ENCODE results near the gene LALBA.
"Not testable (repeated sequence)": the region's sequence is repeated elsewhere in the genome, so short reads cannot be mapped to it uniquely, and the experiment has no call there.

LALBA gene

DNA sequence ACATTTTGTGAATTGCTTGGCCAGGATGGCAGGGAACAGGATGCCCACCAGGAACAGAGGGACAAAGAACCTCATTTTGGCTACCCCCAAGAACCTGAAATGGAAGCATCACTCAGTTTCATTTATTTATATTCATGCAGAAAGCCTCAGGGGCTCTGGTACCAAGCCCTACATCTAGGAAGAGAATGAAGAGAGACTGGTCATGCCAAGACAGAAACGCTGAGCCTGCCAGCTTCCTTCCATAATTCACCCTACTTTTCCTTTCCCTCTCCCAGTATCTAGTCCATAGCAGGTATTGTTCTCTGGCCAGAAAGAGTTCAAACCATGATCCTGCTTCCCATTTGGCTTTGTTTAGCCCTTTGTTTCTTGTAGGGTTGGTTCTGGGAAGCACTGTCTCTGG, at the start of gene LALBA:
TSS of gene LALBA (minus strand) at position 101 of the 400 bp plus-strand sequence. CDS start at position 75, 26 bp downstream.
- DNase-seq (ENCODE audit: low read depth, low spot score) = no peak

DNA sequence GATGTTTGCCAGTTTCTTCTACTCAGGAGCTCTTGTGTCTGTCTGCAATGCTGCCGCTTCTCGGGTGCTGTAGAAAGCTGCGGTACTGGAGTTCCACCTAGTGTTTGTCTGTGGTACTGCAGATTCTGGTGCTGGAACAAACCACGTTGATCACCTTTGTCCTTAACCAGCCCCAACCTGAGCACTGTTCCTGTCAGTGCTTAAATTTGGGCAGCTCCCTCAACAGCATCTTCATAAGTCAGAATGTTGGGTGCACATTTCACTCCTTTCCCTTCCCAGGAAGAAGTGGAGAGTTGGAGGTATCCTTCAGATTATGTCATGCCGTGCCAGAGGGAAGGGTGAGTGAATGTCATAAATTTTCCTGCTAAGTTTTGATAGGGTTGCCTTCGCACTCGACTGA, 48.7 kb upstream of the LALBA start:
- DNase-seq (ENCODE audit: low read depth, low spot score) = peak; percentile 47

DNA sequence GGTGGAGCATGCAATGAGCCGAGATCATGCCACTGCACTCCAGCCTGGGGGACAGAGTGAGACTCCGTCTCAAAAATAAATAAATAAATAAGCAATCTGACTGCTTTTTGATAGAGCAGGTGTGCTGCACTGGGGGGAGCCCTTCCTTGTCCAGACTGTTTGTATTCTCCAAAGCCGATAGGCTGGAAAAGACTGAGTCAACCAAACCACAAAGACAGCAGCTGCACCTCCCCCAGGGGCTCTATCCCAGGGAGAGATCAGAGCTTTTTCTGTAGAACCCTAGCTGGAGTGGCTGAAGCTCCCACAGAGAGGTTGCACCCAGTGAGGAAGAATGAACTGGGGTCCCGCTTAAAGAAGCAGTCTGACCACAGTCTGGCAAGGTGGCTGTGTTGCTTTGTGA, 45.8 kb upstream of the LALBA start:
- DNase-seq (ENCODE audit: low read depth, low spot score) = no peak

DNA sequence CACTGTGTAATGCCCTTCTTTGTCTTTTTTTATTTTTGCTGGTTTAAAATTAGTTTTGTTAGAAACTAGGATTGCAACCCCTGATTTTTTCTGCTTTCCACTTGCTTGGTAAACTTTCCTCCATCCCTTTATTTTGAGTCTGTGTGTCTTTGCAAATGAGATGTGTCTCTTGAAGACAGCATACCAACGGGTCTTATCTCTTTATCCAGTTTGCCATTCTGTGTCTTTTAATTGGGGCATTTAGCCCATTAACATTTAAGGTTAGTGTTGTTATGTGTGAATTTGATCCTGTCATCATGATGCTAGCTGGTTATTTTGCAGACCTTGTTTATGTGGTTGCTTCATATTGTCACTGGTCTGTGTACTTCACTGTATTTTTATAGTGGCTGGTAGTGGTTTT, 43.5 kb upstream of the LALBA start:
- no peak for DNase-seq (ENCODE audit: low read depth, low spot score)

DNA sequence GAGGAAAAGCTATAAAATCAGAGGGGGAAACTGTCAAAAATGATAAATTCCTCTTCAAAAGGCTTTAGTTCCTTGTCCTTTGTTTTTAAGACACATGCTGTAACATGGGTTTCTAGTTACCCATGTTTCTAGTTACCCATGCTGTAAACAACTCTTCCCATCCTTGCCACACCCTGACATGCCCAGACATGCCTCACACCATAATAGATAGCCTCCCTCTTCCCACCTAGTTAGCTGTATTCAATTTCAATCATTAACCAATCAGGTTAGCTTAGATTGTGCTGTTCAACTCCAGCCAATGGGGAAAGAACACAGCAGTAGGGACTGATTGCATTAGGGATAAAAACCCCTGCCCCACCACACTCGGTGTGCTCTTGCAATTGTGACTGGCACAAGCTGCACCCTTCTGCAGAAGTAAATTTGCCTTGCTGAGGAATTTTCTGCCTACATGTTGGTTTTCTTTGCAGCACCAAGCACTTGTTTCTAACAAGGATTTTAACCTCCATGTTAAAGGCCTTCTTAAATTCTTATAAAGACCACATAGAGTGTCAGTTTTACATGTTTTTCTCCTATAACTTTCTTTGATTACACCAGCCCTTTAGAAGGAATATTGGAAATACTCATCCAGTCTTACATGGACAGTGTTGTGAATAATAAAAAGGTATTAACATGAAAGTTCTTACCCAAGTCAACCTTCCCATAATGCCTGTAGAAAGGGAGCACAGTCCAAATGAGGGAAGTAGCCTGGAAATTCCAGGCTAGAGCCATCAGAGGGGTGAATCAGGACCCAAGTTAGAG, 32.5 kb upstream of the LALBA start:
- DNase-seq (ENCODE audit: low read depth, low spot score) = no peak

DNA sequence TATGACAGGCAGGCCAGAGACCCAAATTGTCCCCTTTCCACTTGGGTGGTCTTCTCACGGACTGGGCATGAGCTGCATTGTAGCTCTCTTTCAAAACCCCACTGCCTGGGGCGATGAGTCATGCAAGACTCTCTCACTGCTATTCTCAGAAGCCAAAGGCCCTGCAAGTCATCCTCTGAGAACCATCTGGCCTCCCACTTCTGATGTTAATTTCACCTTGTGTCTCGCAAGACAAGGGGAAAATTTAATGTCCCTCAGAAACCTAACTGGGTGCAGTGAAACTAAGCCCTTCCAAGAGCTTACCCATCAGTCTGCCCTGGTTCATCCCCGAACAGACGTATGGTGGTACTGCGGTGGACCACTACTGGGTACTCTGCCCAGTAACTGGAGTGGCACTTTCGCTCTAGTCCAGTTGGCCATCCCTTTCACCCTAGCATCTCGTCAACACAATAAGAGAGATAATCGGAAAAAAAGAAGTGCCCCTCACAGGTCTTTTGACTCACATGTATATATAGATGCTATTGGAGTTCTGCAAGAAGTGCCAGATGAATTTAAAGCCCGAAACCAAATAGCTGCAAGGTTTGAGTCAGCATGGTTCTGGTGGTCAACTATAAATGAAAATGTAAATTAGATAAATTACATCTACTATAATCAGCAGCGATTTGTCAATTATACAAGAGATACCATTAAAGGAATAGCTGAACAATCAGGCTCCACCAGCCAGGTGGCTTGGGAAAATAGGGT, 31.3 kb upstream of the LALBA start:
- DNase-seq (ENCODE audit: low read depth, low spot score) = no peak

DNA sequence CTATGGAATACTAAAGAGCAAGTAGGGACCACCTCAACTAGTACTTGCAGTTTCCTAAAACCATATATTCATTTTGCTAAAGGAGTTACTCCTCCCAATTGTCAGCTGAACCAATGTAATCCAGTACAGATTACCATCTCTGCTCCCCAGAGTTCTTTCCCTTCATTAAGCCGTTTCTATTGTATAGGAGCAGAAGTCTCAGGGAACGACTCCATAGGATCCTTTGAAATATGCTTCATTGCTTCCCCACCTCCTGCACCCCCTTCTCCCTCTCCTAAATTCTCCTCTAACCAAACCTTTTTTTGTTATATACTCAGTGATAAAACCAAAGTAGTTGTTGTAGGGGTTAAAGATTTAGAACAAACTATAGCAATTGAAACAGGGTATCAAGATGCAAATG, 30.7 kb upstream of the LALBA start:
- no peak for DNase-seq (ENCODE audit: low read depth, low spot score)

DNA sequence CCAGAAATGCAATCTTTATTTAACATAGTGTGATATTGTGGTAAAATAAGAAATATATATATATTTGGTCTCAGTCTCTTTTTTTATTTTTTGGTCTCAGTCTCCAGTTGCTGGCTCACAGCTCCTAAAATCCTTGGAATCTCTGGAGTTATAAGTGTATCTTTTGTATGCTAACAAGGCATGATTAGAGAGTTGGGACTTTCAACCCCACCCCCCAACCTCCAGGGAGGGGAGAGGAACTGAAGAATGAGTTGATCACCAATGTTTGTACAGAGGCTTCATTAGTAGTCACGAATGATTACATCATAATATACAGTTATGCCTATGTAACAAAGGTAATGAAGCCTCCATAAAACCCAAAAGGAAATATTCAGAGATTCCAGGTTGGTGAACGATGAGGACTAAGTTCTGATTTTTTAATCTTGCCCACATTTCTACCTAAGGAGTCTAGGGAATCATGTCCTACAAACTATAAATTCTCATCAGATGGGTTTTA, 22.8 kb upstream of the LALBA start:
- DNase-seq (ENCODE audit: low read depth, low spot score) = no peak

DNA sequence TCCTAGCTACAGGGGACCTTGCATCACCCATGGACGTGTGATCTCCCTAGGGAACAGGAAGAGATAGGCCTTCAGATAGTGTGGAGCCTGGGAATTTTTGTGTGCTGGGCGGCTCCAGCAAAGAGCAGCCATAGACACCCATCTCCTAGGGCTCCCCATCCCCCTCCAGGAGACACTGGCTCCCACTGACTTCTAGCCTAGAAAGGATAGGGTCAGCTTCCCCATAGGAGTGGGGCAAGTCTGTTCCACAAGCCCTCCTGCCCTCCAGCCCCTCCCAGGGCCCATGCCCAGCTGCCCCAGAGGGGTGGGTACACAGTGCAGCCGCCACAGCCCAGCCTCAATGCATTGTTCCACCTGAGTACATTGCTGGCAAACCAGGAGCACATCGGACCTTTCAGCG, 16.5 kb upstream of the LALBA start:
- DNase-seq (ENCODE audit: low read depth, low spot score) = no peak

DNA sequence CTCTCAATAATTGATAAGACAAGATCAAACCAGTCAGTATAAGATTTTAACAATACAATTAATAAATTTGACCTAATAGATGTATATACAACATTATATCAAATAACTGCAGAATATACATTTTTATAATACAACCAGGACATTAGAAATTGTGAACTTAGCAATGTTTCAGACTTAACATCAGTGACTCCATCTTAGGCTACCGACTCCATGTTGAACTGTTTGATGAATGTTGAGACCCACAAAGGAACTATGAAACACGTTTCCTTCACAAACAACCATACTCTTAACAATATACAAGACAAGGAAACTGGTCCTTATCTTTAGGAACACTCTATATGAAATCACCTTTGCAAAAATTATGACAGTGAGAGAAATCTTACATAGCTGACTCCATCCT, 13.9 kb upstream of the LALBA start:
- DNase-seq (ENCODE audit: low read depth, low spot score) = no peak

DNA sequence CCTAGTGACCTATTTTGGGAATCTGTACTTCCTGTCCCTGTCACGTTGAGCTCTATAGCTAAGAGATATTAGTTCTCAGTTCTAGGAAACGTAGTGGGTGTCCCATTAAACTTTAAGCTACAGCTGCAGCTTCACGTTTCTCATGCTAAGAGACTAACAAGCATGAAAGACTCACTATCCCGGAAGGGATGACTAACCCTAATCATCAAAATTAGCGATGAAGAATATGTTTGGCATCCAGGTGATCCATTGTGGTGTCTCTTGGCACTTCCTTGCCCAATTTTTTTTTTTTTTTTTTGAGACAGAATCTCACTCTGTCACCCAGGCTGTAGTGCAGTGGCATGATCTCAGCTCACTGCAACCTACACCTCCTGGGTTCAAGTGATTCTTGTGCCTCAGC, 11.0 kb upstream of the LALBA start:
- DNase-seq (ENCODE audit: low read depth, low spot score) = no peak

DNA sequence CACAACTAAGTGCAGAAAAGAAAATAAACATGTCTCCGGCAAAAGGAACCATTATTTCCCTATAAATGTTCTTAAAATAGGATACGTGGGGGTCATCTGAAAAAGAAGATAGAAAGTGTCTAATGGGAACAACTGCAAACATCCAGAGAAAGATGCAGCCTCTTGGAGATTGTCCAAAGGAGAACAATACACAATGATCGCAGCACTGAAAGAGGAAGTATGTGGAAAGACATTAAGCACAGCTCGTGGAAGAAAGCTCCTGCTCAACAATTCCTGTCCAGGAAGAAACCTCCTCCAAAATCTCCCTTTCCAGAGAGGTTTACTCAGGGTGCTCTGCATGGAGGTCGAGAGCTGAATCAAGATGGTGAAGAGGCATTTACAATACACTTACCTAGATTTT, 2.5 kb upstream of the LALBA start:
- no peak for DNase-seq (ENCODE audit: low read depth, low spot score)

DNA sequence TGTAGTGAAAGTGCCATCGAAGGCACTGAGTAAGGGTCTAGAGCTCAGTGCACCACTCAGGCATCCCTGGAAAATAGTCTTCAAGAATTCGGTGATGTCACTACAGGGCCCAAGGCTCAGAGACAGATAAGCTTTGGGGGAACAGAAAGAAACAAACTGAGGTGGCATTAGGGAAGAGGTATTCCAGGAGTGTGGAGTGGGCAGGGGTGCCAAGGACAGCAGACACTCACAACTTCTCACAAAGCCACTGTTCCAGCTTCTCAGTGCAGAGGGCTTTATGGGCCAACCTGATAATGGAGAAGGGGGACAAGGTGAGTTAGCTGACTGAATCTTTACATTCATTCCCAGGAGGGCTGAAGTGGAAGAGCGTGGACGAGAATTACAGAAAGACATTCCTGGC, 2.1 kb downstream of the LALBA start:
- no peak for DNase-seq (ENCODE audit: low read depth, low spot score)

DNA sequence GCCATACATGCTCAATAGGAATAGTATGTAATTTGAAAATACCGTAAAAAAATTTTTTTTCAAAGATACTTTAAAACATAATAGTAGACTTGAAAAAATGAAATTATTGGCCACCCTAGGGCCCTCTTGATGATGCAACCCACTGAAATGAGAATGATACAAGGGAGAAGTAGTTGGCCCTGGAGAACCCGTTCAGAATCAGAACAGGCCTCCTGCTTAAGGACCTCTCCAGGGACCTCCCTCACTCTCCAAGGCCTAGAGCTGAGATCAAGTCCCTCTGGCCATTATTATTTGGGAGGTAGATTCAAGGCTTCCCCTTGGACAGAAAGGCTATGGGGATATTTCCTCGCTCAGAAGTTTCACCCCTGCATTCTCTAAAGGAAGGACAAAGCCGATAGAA, 11.9 kb downstream of the LALBA start:
- DNase-seq (ENCODE audit: low read depth, low spot score) = no peak

DNA sequence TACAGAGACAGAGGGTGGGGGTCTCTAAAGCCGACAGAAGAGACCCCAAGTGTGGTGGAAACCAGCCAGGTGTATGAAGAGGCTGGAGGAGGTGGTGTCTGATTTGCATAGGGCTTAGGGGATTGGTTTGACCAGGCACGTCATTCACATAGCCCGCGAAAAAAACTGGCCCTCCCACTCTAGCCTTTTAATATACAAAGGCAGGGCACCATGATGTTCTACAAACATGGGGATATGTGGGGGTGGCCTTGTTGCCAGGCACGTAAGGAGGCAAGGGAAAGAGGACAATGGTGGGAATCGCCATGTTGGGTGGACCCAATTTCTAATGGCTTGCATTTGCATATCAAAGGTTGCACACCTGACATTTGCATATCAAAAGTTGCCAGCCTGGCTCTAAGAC, 13.2 kb downstream of the LALBA start:
- no peak for DNase-seq (ENCODE audit: low read depth, low spot score)

DNA sequence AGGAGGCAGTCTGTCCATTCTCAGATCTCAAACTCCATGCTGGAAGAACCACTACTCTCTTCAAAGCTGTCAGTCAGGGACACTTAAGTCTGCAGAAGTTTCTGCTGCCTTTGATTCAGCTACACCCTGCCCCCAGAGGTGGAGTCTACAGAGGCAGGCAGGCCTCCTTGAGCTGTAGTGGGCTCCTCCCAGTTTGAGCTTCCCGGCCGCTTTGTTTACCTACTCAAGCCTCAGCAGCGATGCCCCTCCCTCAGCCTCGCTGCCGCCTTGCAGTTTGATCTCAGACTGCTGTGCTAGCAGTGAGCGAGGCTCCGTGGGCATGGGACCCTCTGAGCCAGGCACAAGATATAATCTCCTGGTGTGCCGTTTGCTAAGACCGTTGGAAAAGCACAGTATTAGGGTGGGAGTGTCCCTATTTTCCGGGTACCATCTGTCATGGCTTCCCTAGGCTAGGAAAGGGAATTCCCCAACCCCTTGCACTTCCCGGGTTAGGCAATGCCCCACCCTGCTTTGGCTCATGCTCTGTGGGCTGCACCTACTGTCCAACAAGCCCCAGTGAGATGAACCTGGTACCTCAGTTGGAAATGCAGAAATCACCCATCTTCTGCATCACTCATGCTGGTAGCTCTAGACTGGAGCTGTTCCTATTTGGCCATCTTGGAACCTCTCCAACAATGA, 16.0 kb downstream of the LALBA start:
- not testable (repeated sequence) for DNase-seq (ENCODE audit: low read depth, low spot score)

DNA sequence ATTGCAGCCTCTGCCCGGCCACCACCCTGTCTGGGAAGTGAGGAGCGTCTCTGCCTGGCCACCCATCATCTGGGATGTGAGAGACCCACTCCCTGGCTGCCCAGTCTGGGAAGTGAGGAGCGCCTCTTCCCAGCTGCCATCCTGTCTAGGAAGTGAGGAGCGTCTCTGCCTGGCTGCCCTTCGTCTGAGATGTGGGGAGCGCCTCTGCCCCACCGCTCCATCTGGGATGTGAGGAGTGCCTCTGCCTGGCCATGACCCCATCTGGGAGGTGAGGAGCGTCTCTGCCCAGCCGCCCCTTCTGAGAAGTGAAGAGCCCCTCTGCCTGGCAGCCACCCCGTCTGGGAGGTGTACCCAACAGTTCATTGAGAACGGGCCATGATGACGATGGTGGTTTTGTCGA, 18.2 kb downstream of the LALBA start:
- DNase-seq (ENCODE audit: low read depth, low spot score) = not testable (repeated sequence)

DNA sequence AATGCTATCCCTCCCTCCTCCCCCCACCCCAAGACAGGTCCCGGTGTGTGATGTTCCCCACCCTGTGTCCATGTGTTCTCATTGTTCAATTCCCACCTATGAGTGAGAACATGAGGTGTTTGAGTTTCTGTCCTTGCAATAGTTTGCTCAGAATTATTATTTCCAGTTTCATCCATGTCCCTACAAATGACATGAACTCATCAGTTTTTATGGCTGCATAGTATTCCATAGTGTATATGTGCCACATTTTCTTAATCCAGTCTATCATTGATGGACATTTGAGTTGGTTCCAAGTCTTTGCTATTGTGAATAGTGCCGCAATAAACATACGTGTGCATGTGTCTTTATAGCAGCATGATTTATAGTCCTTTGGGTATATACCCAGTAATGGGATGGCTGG, 22.8 kb downstream of the LALBA start:
- not testable (repeated sequence) for DNase-seq (ENCODE audit: low read depth, low spot score)

DNA sequence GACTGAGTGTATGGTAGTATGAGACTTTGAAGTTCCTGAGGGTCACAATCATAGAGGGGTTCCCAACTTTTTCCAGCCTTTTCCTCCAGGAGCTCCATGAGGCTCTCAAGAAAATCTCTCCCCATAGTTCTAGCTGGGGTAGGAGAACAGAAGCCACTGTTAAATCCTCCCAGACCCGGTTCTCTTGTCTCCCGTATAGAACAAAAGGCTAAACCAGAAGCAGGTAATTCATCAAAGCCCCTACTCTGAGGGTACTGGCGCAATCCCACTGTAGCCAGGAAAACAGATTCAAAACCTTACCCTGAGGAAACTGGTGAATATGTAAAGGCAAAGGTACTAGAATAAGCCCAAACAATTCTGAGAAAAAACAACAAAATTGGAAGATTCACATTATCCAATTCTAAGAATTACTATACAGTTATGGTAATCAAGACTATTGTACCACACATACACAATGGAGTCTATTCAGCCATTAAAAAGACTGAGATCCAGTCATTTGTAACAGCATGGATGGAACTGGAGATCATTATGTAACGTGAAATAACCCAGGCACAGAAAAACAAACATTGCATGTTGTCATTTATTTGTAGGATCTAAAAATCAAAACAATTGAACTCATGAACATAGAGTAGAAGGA, 23.9 kb downstream of the LALBA start:
- no peak for DNase-seq (ENCODE audit: low read depth, low spot score)

DNA sequence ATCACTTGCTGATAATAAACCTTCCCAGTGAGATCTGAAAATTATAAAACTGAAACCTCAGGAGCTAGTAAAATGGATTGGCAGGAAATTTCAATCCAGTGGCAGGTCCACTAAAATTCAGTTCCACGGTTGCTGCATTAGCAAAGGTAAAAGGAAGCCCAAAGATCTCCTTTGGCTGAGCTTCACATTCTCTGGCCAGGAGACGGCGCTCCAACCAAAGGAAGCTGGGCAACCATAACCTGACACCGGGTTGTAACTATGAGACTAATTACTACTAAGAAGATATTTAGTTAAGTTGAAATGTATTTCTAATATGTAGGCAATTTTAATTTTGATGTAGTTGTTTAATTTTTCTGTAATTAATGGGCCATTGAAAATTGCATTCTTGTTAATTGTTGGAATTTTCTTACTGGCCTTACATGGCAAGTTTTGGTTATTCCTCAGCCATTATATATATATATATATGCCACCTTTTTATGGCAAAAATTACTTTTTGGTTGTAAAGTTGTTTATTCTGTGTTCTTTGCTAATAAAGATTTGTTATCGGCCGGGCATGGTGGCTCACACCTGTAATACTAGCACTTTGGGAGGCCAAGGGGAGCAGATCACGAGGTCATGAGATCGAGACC, 27.4 kb downstream of the LALBA start:
- DNase-seq (ENCODE audit: low read depth, low spot score) = peak; percentile 7

DNA sequence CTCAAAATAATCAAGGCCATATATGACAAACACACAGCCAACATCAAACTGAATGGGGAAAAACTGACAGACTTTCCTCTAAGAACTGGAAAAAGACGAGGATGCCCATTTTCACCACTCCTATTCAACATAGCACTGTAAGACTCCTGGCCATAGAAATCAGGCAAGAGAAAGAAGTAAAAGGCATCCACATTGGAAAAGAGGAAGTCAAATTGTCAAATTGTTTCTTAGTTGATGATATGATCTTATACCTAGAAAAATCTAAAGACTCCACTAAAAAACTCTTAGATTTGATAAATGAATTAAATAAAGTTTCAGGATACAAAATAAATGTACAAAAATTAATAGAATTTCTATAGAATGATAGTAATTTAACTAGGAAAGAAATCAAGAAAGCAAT, 33.2 kb downstream of the LALBA start:
- DNase-seq (ENCODE audit: low read depth, low spot score) = no peak

DNA sequence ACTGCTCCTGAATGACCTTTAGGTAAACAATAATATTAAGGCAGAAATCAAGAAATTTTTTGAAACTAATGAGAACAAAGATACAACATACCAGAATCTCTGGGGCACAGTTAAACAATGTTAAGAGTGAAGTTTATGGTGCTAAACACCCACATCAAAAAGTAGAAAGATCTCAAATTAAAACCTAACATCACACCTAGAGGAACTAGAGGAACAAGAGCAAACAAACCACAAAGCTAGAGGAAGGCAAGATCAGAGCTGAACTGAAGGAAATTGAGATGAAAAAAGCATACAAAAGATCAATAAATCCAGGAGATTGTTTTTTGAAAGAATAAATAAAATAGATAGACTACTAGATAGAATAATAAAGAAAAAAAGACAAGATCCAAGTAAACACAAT, 37.2 kb downstream of the LALBA start:
- no peak for DNase-seq (ENCODE audit: low read depth, low spot score)
